ENCODE results near the gene MCRIP2.

The MCRIP2 gene

GRCh38 chr16:616733-617586, 24.7 kb upstream of the MCRIP2 start:
- no peak for DNase-seq (ENCODE audit: extremely low read depth in 1 of 2, low read depth in 1 of 2)

- no peak for DNase-seq (ENCODE audit: extremely low read depth in 1 of 2, low read depth in 1 of 2)
Measured at GRCh38 chr16:617855-618254, 23.8 kb upstream of the MCRIP2 start.

DNA sequence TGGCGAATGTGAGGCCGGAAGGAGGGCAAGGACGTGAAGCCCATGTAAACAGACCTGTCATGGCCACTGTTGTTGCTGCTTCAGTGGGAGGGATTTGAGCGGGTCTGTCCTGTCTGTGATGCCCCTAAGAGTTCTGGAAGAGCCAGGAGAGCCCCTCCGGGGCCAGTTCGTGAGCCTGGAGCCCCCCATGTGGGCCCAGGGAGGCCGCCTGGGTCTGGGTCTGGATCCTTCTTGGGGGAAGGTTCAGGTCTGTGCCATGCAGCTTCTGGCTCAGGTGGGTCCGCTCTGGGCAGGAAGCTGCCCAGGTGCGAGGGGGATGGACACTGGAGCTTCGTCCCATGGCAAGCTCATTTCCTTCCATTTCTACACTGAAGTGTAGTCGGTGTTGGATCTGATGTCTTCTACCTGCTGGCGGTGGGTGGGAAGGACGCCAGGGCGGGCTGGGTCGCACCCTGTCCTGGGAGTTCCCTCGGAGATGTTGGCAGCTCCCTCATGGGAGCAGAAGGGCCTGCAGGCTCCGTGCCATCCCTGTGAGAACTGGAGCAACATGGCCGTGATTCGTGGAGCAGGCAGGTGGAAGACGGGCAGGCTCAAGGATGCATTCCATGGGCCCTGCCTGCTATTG, 22.0 kb upstream of the MCRIP2 start:
- no peak for DNase-seq (ENCODE audit: extremely low read depth in 1 of 2, low read depth in 1 of 2)

- DNase-seq (ENCODE audit: extremely low read depth in 1 of 2, low read depth in 1 of 2) = no peak
Measured at GRCh38 chr16:620700-621525, 20.7 kb upstream of the MCRIP2 start.

DNA sequence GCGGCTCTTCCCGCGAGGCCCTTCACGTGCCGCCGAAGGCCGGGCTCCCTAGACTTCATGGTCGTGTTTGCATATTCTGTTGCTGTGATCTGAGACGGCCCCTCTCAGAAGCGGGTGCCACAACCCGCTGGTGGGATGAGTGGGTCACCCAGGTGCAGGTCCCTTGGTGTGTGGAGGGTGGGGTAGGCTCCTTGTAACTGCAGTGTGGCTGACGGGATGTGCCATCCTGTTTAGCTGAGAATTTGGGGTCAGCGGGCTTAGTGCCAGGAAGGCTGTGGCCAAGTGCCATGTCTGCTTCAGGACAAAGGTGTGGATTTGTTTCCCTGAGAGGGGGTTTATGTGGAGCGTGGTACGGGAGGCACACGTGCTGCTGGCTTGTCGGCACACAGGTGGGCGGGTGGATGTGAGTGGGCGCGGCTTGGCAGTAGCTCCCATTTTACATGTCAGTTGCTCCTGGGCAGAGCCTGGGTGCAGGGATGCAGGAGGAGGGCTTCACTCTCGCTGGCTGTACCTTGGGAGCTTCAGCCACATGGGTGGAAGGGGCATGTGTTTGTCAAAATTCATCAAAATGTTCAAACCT, 20.0 kb upstream of the MCRIP2 start:
- no peak for DNase-seq (ENCODE audit: extremely low read depth in 1 of 2, low read depth in 1 of 2)

DNA sequence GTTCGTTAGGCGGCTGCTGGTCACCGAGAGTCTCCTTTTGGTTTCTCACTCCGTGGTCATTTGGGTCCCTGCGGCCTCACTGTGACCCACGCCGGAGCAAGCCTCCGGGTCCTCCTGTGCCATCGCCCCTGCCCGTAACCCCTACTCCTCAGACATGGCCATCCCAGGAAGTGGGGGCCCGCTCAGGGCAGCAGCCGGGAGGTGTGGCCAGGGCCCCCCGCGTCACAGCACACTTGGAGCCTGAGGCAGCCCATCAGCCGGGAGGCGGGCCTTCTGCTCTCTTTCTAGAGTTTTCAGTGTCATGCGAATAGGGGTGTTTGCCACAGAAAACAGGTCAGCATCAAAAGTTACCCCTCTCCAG, 18.7 kb upstream of the MCRIP2 start:
- DNase-seq (ENCODE audit: extremely low read depth in 1 of 2, low read depth in 1 of 2) = no peak

- no peak for DNase-seq (ENCODE audit: extremely low read depth in 1 of 2, low read depth in 1 of 2)
Measured at GRCh38 chr16:624526-625070, 17.0 kb upstream of the MCRIP2 start.

- no peak for DNase-seq (ENCODE audit: extremely low read depth in 1 of 2, low read depth in 1 of 2)
Measured at GRCh38 chr16:625117-625976, 16.3 kb upstream of the MCRIP2 start.

DNA sequence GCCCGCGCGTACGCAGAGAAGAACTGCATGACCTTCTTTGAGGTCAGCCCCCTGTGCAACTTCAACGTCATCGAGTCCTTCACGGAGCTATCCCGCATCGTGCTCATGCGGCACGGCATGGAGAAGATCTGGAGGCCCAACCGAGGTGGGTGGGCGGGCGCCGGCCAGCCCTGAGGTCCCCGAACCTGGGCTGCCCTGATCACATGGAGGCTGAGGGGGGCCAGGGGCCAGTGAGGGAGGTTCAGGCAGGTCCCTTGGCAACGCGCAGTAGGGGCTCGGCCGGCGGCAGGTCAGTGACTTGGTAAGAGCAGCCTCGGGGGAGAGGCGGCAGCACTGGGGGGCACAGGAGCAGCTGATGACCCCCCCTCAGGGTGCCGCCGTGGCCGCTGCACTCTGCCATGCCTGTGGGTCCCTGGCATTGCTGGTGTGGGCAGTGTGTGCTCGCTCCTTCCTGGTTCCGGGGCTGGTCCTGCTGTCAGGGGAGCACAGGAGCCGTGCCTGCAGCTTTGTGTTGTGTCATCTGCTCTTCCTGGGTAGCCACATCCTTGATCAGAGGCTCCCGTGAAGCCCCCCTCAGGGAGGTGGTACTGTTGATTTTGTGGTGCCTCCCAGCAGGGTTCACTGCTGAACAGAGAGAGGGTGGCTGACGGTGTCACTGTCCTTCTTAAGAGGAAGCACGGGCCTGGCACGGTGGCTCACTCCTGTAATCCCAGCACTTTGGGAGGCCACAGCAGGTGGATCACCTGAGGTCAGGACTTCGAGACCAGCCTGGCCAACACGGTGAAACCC, 15.5 kb upstream of the MCRIP2 start:
- DNase-seq (ENCODE audit: extremely low read depth in 1 of 2, low read depth in 1 of 2) = no peak

DNA sequence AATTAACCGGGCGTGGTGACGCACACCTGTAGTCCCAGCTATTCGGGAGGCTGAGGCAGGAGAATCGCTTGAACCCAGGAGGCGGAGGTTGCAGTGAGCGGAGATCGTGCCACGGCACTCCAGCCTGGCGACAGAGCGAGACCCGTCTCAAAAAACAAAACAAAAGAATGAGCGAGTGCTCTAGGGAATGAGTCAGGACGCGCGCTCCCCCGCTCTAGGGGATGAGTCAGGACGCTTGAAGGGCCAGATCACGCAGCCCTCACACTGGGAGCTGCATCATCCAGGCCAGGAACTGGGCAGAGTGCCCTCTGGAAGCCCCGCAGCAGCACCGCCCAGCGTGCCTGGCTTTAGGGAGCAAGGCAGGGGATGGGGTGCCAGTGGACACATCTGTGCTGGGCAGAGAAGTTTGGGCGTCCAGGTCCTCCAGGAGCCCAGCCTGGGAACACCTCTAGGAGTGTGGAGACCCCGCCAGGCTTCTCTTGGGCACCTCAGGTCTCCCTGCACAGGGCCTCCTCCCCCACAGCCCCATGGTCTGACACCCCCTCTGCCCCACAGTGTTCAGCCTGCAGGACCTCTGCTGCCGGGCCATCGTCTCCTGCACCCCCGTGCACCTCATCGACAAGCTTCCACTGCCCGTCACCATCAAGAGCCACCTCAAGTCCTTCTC, 14.7 kb upstream of the MCRIP2 start:
- no peak for DNase-seq (ENCODE audit: extremely low read depth in 1 of 2, low read depth in 1 of 2)

DNA sequence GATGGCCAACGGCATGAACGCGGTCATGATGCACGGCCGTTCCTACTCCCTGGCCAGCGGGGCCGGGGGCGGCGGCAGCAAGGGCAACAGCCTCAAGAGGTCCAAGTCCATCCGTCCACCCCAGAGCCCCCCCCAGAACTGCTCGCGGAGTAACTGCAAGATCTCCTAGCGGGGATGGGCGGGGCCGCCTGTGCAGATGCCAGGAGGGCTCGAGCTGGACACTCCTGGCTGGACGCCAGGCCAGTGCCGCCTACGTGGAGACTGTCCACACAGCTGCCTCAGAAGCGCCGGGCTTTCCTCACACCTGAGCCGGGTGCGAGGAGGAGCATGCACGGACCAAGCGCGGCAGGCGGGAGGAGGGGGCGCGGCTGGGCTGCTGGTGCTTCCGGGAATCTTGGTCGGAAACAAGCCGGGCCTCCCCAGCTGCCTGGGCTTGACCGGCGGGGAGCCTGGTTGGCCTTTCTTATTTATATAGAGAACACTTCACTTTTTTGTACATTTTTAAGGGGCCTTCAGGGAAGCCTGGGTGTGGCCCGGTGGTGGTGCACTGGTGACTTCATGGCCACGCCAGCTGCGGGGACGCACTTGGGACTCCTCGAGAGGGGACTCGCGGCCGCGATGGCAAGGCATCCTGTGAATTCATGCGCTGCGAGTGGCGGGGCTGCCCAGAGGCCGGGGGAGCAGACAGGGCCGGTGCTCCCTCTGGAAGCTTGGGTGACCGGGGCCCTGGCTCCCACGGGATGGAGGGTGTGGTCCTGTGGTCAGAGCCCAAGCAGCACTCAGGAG, 14.0 kb upstream of the MCRIP2 start:
- no peak for DNase-seq (ENCODE audit: extremely low read depth in 1 of 2, low read depth in 1 of 2)

GRCh38 chr16:628321-629061, 13.1 kb upstream of the MCRIP2 start:
- no peak for DNase-seq (ENCODE audit: extremely low read depth in 1 of 2, low read depth in 1 of 2)

GRCh38 chr16:629185-629832, 12.3 kb upstream of the MCRIP2 start:
- DNase-seq (ENCODE audit: extremely low read depth in 1 of 2, low read depth in 1 of 2) = no peak

DNA sequence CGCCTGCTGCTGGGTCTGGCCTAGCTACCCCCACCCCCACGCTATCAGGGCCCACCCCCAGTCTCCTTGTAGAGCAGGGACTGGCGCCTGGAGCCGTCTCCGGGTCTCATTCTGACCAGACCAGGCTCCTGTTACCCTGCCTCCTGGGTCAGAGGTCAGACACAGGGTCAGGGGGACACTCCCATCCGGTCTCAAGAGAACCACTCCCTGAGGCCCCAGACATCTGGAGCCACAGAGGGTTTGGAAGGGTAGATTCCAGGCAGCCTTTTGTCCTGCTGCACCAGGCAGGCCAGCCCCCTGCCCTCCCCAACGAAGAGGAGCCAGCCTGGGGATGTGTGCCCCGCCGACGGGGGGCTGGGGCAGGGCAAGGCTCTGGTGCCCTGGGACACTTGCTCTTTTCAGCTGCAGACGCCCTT, 11.8 kb upstream of the MCRIP2 start:
- DNase-seq (ENCODE audit: extremely low read depth in 1 of 2, low read depth in 1 of 2) = no peak

GRCh38 chr16:630249-630814, 11.3 kb upstream of the MCRIP2 start:
- no peak for DNase-seq (ENCODE audit: extremely low read depth in 1 of 2, low read depth in 1 of 2)

DNA sequence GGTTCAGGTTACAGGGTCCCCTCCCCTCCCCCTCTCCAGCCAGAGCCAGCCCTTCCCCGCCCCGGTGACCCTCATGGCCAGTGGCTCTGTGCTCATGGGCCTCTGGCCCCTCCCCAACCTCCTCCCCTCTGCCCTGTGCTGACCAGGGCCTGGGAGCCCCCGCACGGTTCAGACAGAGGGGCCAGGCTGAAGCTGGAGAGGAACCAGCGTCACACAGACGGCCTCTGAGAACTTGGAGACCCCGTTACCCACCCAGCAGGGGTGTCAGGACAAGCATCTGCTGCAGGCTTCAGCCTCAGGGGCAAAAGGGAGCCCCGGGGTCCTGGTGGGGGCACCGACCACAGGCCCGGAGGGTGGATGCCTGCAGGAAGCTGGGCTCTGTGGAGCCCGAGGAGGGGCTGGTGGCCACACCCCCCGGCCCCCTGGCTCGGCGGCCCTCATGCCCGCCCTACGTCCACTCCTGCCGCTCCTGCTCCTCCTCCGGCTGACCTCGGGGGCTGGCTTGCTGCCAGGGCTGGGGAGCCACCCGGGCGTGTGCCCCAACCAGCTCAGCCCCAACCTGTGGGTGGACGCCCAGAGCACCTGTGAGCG, 10.7 kb upstream of the MCRIP2 start, which contains the start of gene WFIKKN1:
TSS of gene WFIKKN1 (plus strand) at position 171 of the 591 bp plus-strand sequence. CDS start at position 440, 269 bp downstream.
- no peak for DNase-seq (ENCODE audit: extremely low read depth in 1 of 2, low read depth in 1 of 2)

Data from activated CD8-positive, alpha-beta memory T cell treated with anti-CD3 and anti-CD28 coated beads for 1 hour (primary cell).